Muscle layer of duodenum (tissue), 2 donors: Measurements from ENCODE around the gene SMAD4.

ENCODE experiments used
- H3K27ac ChIP-seq: one replicate; pipeline ENCODE4 v1.7.0; 2013; ENCODE audit warnings: mild to moderate bottlenecking, low read length
- H3K27me3 ChIP-seq: one replicate; pipeline ENCODE4 v1.7.0; 2013; ENCODE audit warnings: low read depth, mild to moderate bottlenecking, control low read depth, low read length
- H3K36me3 ChIP-seq, 2 donors: one replicate each; pipeline ENCODE4 v1.7.0; 2013; ENCODE audit warnings: low read length in 2 of 2, control low read depth in 1 of 2, mild to moderate bottlenecking in 1 of 2; ENCODE audit not compliant: insufficient read depth in 2 of 2, control insufficient read depth in 1 of 2
- H3K4me1 ChIP-seq, 2 donors: one replicate each; pipeline ENCODE4 v1.7.0; 2013; ENCODE audit warnings: low read length in 2 of 2, mild to moderate bottlenecking in 2 of 2, control low read depth in 1 of 2, moderate library complexity in 1 of 2; ENCODE audit not compliant: insufficient read depth in 2 of 2, control insufficient read depth in 1 of 2
- H3K4me3 ChIP-seq, 2 donors: one replicate each; pipeline ENCODE4 v1.7.0; 2013; ENCODE audit warnings: low read length in 2 of 2, low read depth in 1 of 2, mild to moderate bottlenecking in 1 of 2
- H3K9me3 ChIP-seq, 2 donors: one replicate each; pipeline ENCODE4 v1.7.0; 2013; ENCODE audit warnings: low read length in 2 of 2, control low read depth in 1 of 2, mild to moderate bottlenecking in 1 of 2; ENCODE audit not compliant: control insufficient read depth in 1 of 2
- donor health status: healthy.

Gene SMAD4

GRCh38 chr18:51048190-51048589, 18.2 kb downstream of the SMAD4 start:
- Histone ChIP-seq H3K27me3 (no peaks in the 10 kb centered on the region), H3K36me3 (peaks cover 10 to 18% of the 10 kb centered on the region in 2 donors), H3K27ac (no peak overlapping the region), H3K4me3 (no peak overlapping the region), H3K4me1 (peaks cover 0 to 26% of the 10 kb centered on the region in 2 donors), H3K9me3 (no peaks in the 10 kb centered on the region)

- Histone ChIP-seq H3K4me1 (peaks cover 0 to 20% of the 10 kb centered on the region in 2 donors), H3K27me3 (no peaks in the 10 kb centered on the region), H3K36me3 (peaks cover 10 to 18% of the 10 kb centered on the region in 2 donors), H3K9me3 (no peaks in the 10 kb centered on the region), H3K4me3 (no peak overlapping the region), H3K27ac (no peak overlapping the region)
These were observed 19.1 kb downstream of the SMAD4 start for GRCh38 chr18:51049137-51049536.

GRCh38 chr18:51051105-51051712, 21.2 kb downstream of the SMAD4 start:
- H3K4me1 ChIP-seq, result peaks cover 0 to 1% of the 10 kb centered on the region in 2 donors
- H3K4me3 ChIP-seq, result no peak overlapping the region

GRCh38 chr18:51053814-51054213, 23.8 kb downstream of the SMAD4 start:
- Histone ChIP-seq H3K4me3 (no peak overlapping the region), H3K9me3 (no peaks in the 10 kb centered on the region), H3K27ac (peak overlapping the region; percentile 57), H3K4me1 (no peaks in the 10 kb centered on the region), H3K36me3 (peaks cover 23 to 26% of the 10 kb centered on the region in 2 donors), H3K27me3 (no peaks in the 10 kb centered on the region)

More at GRCh38 chr18:51051105-51051712, 21.2 kb downstream of the SMAD4 start:
- H3K36me3 ChIP-seq, result peaks cover 21 to 28% of the 10 kb centered on the region in 2 donors
- H3K27me3 ChIP-seq, result no peaks in the 10 kb centered on the region
- H3K27ac ChIP-seq, result no peak overlapping the region
- no peaks in the 10 kb centered on the region for H3K9me3 ChIP-seq

DNA sequence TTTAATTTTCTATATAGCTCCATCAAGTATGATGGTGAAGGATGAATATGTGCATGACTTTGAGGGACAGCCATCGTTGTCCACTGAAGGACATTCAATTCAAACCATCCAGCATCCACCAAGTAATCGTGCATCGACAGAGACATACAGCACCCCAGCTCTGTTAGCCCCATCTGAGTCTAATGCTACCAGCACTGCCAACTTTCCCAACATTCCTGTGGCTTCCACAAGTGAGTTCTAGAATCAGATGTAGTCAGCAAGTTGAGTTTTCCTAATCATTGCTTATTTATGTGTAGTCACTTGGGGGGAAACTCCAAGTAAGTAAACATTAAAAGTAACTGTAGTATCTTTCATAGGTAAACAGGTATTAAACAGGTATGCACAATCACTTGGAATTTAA, 24.8 kb downstream of the SMAD4 start:
- H3K9me3 ChIP-seq, result no peaks in the 10 kb centered on the region
- H3K36me3 ChIP-seq, result peaks cover 29 to 31% of the 10 kb centered on the region in 2 donors
- H3K4me3 ChIP-seq, result no peak overlapping the region
- no peaks in the 10 kb centered on the region for H3K4me1 ChIP-seq
- H3K27me3 ChIP-seq, result no peaks in the 10 kb centered on the region
- H3K27ac ChIP-seq, result no peak overlapping the region

DNA sequence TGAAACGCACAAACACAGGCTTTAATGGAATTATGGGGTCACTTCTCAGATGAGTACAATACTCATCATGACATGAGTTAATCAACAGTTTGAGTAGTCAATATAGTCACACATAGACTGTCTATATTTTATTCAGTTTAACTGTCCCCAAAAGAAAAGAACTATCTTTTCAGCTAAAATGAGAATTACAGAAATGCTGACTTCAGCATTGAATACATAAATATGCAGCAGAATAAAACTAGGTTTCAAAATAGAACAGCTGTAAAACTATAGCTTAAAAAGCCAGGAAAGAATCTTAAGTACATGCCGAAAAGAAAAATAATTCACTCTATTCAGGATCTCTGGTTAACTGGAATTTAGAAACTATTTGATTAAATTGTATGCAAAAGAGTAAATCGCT, 30.0 kb downstream of the SMAD4 start:
- no peak overlapping the region for H3K27ac ChIP-seq
- no peaks in the 10 kb centered on the region for H3K9me3 ChIP-seq
- peaks cover 32 to 39% of the 10 kb centered on the region in 2 donors for H3K36me3 ChIP-seq
- no peaks in the 10 kb centered on the region for H3K27me3 ChIP-seq
- H3K4me1 ChIP-seq, result peaks cover 0 to 2% of the 10 kb centered on the region in 2 donors
- no peak overlapping the region for H3K4me3 ChIP-seq

GRCh38 chr18:51064256-51064655, 34.2 kb downstream of the SMAD4 start:
- H3K4me1 ChIP-seq, result peaks cover 0 to 2% of the 10 kb centered on the region in 2 donors
- H3K27me3 ChIP-seq, result no peaks in the 10 kb centered on the region
- H3K4me3 ChIP-seq, result no peak overlapping the region
- H3K27ac ChIP-seq, result no peak overlapping the region
- no peaks in the 10 kb centered on the region for H3K9me3 ChIP-seq
- peaks cover 17 to 32% of the 10 kb centered on the region in 2 donors for H3K36me3 ChIP-seq

GRCh38 chr18:51066273-51066672, 36.3 kb downstream of the SMAD4 start:
- Histone ChIP-seq H3K27ac (no peak overlapping the region), H3K36me3 (peaks cover 20 to 38% of the 10 kb centered on the region in 2 donors), H3K4me1 (peaks cover 0 to 2% of the 10 kb centered on the region in 2 donors), H3K4me3 (no peak overlapping the region), H3K9me3 (no peaks in the 10 kb centered on the region), H3K27me3 (no peaks in the 10 kb centered on the region)

GRCh38 chr18:51068105-51068504, 38.1 kb downstream of the SMAD4 start:
- Histone ChIP-seq H3K4me1 (peaks cover 0 to 2% of the 10 kb centered on the region in 2 donors), H3K36me3 (peaks cover 14 to 39% of the 10 kb centered on the region in 2 donors), H3K27ac (no peak overlapping the region), H3K4me3 (no peak overlapping the region), H3K27me3 (no peaks in the 10 kb centered on the region), H3K9me3 (no peaks in the 10 kb centered on the region)

- Histone ChIP-seq H3K36me3 (peaks cover 14 to 42% of the 10 kb centered on the region in 2 donors), H3K4me3 (no peak overlapping the region), H3K4me1 (no peaks in the 10 kb centered on the region), H3K27me3 (no peaks in the 10 kb centered on the region), H3K27ac (no peak overlapping the region), H3K9me3 (no peaks in the 10 kb centered on the region)
These were observed 39.9 kb downstream of the SMAD4 start for GRCh38 chr18:51069885-51070284.

DNA sequence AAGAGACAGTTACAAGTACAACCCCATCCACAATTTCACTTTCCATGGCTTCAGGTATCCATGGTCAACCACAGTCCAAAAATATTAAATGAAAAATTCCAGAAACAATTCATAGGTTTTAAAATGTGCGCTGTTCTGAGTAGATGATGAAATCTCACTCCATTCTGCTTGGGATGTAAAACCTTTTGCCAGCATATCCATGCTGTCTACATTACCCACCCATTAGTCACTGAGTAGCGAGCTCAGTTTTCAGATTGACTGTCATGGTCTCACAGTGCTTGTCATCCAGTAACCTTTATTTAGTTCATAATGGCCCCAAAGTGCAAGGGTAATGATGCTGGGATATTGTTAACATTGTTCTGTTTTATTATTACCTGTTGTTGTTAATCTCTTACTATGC, 40.5 kb downstream of the SMAD4 start:
- Histone ChIP-seq H3K9me3 (no peaks in the 10 kb centered on the region), H3K4me1 (no peaks in the 10 kb centered on the region), H3K36me3 (peaks cover 14 to 38% of the 10 kb centered on the region in 2 donors), H3K27me3 (no peaks in the 10 kb centered on the region), H3K4me3 (no peak overlapping the region), H3K27ac (no peak overlapping the region)
